ENCODE measurements around the gene TENM4.
"Not testable (repeated sequence)": the region's sequence is repeated elsewhere in the genome, so short reads cannot be mapped to it uniquely, and the experiment has no call there.

Gene TENM4

GRCh38 chr11:78845496-78845895 is 595.3 kb downstream of the TENM4 start:
- no peak for DNase-seq (ENCODE audit: low read depth)

GRCh38 chr11:78841456-78842060 is 599.3 kb downstream of the TENM4 start:
- DNase-seq (ENCODE audit: low read depth), result no peak

- DNase-seq (ENCODE audit: low read depth), result no peak
Observed at GRCh38 chr11:78840623-78841022, 600.2 kb downstream of the TENM4 start.

GRCh38 chr11:78840200-78840599 is 600.6 kb downstream of the TENM4 start:
- DNase-seq (ENCODE audit: low read depth), result no peak

GRCh38 chr11:78838417-78838816 is 602.4 kb downstream of the TENM4 start:
- DNase-seq (ENCODE audit: low read depth), result no peak

GRCh38 chr11:78835646-78836045 is 605.2 kb downstream of the TENM4 start:
- DNase-seq (ENCODE audit: low read depth), result no peak

GRCh38 chr11:78834886-78835285 is 605.9 kb downstream of the TENM4 start:
- DNase-seq (ENCODE audit: low read depth), result no peak

GRCh38 chr11:78833237-78833636 is 607.6 kb downstream of the TENM4 start:
- no peak for DNase-seq (ENCODE audit: low read depth)

GRCh38 chr11:78832226-78832947 is 608.4 kb downstream of the TENM4 start:
- no peak for DNase-seq (ENCODE audit: low read depth)

- no peak for DNase-seq (ENCODE audit: low read depth)
Observed at GRCh38 chr11:78831571-78831970, 609.3 kb downstream of the TENM4 start.

- DNase-seq (ENCODE audit: low read depth), result no peak
Observed at GRCh38 chr11:78830277-78830819, 610.5 kb downstream of the TENM4 start.

- no peak for DNase-seq (ENCODE audit: low read depth)
Observed at GRCh38 chr11:78829146-78829545, 611.7 kb downstream of the TENM4 start.

GRCh38 chr11:78828676-78829075 is 612.2 kb downstream of the TENM4 start:
- DNase-seq (ENCODE audit: low read depth), result no peak

GRCh38 chr11:78827291-78827690 is 613.5 kb downstream of the TENM4 start:
- DNase-seq (ENCODE audit: low read depth), result not testable (repeated sequence)

GRCh38 chr11:78825591-78826020 is 615.2 kb downstream of the TENM4 start:
- DNase-seq (ENCODE audit: low read depth), result no peak

GRCh38 chr11:78823588-78823987 is 617.2 kb downstream of the TENM4 start:
- no peak for DNase-seq (ENCODE audit: low read depth)

GRCh38 chr11:78822931-78823423 is 617.9 kb downstream of the TENM4 start:
- DNase-seq (ENCODE audit: low read depth), result no peak

- DNase-seq (ENCODE audit: low read depth), result no peak
Observed at GRCh38 chr11:78821371-78822306, 619.2 kb downstream of the TENM4 start.

- no peak for DNase-seq (ENCODE audit: low read depth)
Observed at GRCh38 chr11:78820741-78821140, 620.1 kb downstream of the TENM4 start.

GRCh38 chr11:78818201-78818600 is 622.6 kb downstream of the TENM4 start:
- DNase-seq (ENCODE audit: low read depth), result no peak

- DNase-seq (ENCODE audit: low read depth), result no peak
Observed at GRCh38 chr11:78815831-78816230, 625.0 kb downstream of the TENM4 start.
